Measurements from ENCODE around the gene PALMD. TPM values are rescaled to one million over a fixed set of nuclear protein-coding genes. Genes with fewer than 3 reads are reported as not detected.

The PALMD gene
- polyA plus RNA-seq, 5 donors = 26.1 to 33.6 (median 26.9) TPM

DNA sequence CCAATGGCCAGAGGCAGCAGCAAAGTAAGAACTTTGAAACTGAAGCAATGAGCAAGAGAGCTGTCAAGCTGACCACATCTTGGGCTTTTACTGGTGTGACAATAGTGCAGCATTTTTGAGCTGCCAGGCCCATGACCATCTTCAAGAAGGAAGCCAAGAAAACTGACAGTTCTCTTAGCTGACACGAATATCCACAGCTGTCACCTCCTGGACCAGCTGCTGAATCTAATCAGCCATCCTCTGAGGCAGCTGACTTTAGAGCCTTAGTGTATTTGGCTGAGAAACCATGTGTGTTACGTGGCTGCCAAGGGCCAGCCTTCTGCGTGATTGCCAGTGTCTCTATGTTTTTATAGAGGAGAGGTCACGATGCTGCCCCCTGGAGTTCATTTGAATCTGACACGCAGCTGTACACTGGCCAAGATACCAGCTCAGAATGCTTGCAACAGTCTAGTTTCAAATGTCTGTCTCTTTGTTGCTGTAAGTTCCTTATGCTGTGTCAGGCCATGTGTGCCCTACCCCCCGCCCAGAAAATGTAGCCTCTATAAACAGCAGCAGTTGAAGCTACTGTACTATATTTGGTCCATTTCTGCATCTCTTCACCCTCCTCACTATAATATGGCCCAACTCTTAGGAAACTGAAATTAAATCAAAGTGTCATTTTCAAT lies 39.7 kb downstream of the PALMD start:
- peak; percentile 70 to 77 for DNase-seq

DNA sequence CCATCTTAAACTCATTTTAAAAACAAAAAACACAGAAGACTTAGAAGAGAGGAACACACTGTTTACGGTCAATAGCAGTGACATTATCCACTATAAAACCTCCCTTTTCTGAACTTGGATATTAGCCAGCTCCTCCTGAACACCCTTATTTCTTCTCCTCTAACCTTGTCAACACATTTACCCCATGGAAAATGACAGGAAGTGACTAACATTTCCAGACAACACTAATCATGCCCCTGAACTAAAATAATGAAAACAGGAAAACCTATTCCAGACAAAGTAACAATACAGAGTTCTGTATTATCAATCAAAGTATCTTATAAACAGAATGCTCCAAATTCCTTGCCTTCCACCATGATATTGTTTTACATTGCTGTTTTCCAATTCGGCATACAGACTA lies 45.3 kb downstream of the PALMD start:
- DNase-seq = no peak

DNA sequence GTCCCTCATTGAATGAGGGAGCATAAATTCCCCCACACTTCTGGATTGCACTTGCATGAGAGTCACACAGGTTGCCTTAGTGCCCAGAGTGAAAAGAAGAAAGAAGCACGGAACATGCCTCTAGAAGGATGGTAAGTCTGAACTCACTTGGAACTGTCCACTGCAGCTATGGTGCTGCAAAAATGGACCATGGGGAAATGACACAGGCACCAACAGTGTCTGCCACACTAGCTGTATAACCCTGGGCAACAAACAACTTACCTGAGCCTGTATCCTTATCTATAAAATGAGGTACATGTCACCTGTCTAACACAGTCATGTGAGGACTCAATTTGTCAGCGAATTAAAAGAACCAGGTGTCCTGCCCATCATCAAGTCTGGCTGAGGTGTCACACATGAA lies 50.7 kb downstream of the PALMD start:
- no peak for DNase-seq

- DNase-seq = no peak
Measured at GRCh38 chr1:99697580-99697979, 51.7 kb downstream of the PALMD start.

DNA sequence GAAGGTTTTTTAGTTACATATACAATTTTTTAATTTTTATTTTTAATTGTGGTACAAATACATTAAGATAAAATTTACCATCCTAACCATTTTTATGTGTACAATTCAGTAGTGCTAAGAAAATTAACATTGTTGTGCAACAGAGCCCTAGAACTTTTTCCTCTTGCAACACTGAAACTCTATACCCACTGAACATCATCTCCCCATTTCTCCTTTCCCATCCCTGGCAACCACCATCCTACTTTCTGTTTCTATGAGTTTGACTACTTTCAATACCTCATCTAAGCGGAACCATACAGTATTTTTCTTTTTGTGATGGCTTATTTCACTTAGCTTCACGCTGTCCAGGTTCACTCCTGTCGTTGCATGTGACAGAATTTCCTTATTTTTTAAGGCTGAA lies 54.1 kb downstream of the PALMD start:
- DNase-seq = no peak

- DNase-seq = no peak
Measured at GRCh38 chr1:99702221-99702620, 56.3 kb downstream of the PALMD start.

GRCh38 chr1:99704356-99704816 lies 58.5 kb downstream of the PALMD start:
- no peak for DNase-seq

GRCh38 chr1:99705385-99705784 lies 59.5 kb downstream of the PALMD start:
- no peak for DNase-seq

DNA sequence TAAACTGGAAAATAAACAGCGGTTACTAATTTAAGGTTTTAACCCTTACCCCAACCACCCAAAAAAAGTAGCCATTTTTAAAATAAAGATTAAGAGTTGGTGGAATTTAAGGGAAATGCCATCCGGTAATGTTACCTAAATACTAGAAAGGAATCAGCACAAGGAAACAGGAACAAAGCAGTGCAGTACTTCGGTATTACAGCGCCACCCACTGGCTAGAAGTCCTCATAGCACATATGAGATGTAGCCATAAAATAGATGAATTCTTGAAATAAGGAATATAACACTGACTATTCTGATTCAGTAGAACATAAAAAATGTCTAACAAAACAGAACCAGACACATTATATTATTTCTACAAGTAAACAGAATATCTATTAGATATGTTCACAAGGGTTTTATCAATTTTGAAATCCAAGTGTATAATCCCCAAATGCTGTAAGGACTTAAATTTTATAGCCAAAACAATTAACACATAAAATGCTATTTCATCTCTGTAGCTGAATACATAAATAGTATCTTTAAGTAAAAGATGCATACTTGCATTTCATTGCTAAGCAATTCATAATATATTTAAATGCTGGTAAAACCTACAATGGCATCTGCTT lies 61.7 kb downstream of the PALMD start:
- peak; percentile 44 to 61 for DNase-seq

- DNase-seq = no peak
Measured at GRCh38 chr1:99710994-99711393, 65.1 kb downstream of the PALMD start.

DNA sequence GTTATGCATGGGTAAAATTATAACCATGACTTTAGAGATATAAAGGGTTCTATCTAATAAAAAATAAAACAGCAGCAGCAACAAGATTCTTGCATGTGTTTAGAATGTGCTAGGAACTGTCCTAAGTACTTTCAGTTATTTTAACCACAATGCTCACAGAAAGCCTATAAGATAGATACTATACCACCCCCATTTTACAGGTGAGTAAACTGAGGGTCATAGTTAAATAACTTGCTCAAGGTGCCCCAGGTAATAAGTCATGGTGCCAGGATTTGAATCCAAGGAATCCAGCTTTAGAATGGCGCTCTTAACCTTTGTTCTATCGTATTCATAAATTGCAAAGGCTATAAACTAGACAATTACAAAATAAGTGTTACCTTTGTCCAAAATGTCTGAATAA lies 67.1 kb downstream of the PALMD start:
- DNase-seq = no peak

DNA sequence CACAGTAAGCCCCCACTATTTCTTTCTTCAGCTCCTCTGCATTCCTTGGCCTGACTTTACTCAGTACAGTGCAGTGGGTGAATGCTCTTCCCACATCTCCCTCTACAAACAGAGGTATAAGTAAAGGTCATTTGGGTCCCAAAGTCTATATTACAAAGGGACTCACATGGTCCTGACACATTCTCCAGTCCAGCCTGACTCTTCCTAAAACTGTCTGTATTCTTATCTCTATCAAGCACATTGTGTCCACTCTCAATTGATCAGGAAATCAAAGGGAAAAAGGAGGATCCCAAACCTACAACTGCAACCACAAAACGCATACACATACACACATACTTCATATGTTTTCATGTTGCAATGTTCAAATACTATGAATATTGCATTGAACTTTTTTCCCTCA lies 71.1 kb downstream of the PALMD start:
- no peak for DNase-seq

DNA sequence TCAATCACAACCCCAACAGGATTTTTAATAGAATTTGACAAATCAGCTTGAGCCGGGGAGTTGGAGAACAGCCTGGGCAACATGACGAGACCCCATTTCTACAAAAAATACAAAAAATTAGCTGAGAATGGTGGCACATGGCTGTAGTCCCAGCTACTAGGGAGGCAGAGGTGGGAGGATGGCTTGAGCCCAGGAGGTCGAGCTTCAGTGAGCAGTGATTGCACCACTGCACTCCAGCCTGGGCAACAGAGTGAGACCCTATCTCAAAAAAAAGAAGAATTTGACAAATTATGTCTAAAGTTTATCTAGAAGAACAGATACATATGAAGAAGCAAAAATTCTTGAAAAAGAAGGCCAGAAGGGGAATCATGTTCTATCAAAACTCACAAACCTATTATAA lies 77.3 kb downstream of the PALMD start:
- DNase-seq = no peak

- DNase-seq = no peak
Measured at GRCh38 chr1:99725996-99726395, 80.1 kb downstream of the PALMD start.

- DNase-seq = no peak
Measured at GRCh38 chr1:99726407-99726806, 80.5 kb downstream of the PALMD start.

GRCh38 chr1:99726818-99727217 lies 80.9 kb downstream of the PALMD start:
- DNase-seq = no peak

DNA sequence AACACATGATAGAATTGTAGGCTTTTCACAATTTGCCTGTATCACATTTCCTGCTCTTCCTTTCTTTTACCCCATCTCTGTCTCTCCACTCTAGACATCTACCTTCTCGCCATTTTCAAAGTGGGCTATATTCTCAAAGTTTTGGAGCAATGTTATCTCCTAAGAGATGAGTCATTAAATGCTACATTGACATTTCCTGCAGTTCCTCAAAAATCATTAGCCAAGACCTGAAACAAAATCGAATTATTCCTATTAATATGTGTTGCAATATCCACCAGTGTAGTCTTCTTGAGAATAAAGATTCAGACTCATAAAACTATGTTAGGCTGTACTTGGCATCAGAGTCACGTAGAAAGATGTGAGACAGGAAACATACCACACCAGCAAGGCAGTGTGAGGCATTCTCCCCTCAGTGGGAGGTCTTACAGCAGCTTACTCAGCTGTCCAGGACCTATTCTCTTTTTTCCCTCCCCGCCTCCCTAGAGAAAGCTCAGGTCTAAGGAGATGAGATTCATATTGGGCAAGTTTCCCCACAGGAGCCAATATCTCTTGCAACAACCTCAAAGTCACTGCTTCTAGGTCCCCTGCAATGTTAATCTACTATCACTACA lies 81.8 kb downstream of the PALMD start:
- DNase-seq = no peak

DNA sequence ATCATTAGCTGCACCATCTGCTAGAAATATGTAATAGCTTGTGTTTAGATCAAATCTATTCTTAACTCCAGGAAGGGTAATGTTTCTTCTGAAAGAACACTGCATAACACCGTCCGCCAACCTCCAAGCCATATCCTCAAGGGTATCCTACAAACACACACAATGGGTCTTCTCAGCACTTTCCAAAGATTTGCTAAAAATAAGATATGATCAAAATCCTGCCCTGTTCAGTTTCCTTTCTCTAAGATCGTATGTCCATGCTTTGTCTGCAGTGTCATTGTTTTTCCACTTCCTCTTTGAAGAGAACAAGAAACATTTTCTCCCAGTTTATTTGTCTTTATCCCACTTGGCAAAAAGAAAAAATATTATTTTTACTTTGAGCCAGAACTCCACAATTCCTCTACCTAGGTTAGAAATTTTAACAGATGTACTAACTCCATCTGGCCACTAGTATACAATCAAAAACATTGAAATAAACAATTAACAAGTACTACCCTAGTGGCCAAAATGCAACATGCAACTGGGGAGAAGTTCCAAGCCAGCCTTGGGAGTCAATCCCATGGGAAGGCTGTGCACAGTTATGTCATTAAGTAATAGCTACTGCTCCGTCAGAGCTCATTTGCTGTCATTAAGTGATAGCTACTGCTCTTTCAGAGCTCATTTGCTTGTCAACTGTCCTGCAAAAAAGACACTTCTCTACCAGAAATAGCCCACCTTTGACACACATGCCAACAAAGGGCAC lies 82.8 kb downstream of the PALMD start:
- DNase-seq = no peak

DNA sequence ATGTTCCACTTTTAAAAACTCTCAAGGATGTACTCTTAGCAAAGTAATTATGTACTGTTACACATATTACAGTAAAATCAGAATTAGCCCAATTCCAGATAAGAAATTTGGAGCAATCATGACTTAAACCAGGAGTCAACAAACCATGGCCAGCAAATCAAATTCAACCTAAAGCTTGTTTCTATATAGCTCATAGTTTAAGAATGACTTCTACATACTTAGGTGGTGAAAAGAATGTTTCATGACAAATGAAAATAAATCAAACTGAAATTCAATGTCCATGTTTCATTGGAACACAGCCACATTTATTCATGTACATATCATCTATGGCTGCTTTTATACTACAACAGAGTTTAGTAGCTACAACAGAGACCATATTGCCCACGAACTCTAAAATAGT lies 85.5 kb downstream of the PALMD start:
- DNase-seq = no peak

- no peak for DNase-seq
Measured at GRCh38 chr1:99735852-99736251, 89.9 kb downstream of the PALMD start.

- DNase-seq = no peak
Measured at GRCh38 chr1:99737016-99737415, 91.1 kb downstream of the PALMD start.

GRCh38 chr1:99738858-99739465 lies 93.0 kb downstream of the PALMD start:
- DNase-seq = no peak
